Measurements from ENCODE around the gene ARMC6. TPM values are rescaled to one million over a fixed set of nuclear protein-coding genes. Genes with fewer than 3 reads are reported as not detected.

The ARMC6 gene
- total and polyA plus RNA-seq, 2 of the 13 experiments (the other 11 are each of a cell fraction or from before 2014, with no cell fraction given), result 16.2 to 36.8 TPM

DNA sequence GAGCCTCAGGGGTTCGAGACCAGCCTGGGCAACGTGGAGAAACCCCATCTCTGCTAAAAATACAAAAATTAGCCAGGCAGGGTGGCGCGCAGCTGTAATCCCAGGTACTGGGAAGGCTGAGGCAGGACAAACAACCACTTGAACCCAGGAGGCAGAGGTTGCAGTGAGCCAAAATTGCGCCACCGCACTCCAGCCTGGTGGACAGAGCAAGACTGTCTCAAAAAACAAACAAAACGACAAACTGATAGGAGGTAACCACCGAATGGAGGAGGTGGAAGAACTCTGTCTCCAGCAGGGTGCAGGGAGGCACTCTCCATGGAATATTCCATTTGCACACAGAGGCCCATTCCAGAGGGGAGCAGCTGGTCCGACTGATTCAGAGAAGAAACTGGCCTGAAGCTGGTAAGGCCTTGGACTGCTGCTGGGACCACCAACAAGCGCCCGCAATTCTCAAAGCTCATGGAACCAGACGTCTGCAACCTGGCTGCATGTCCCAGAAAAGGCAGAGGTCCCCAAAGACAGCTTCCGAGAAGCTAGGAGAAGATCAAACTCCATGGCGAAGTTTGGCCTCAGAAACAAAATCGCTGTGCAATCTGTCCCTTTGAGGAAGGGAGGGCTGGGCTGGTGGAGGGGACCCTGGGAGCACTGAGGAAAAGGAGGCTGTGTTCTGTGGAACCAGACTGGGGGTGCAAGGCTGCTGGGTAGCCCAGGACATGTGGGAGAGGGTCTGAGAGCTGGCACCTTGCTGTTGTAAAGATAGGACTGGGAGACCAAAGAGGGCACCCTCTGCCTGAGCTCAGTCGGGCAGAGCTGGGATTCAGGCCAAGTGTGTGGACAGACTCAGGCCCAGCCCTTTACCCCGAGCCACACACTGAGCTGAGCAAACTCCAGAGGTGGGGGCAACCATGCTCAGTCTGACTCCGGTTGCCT, 65.6 kb downstream of the ARMC6 start (continued):
- TF ChIP-seq, protein P1, sequence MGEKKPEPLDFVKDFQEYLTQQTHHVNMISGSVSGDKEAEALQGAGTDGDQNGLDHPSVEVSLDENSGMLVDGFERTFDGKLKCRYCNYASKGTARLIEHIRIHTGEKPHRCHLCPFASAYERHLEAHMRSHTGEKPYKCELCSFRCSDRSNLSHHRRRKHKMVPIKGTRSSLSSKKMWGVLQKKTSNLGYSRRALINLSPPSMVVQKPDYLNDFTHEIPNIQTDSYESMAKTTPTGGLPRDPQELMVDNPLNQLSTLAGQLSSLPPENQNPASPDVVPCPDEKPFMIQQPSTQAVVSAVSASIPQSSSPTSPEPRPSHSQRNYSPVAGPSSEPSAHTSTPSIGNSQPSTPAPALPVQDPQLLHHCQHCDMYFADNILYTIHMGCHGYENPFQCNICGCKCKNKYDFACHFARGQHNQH (CRISPR knock-in tag; IDR thresholded peaks at IDR 0.05), result peak; percentile 80
- peak; percentile 43 for TF ChIP-seq ZNF629 (CRISPR knock-in tag; conservative IDR thresholded peaks at IDR 0.05)
- TF ChIP-seq ZFP37 (CRISPR knock-in tag; IDR thresholded peaks at IDR 0.05; ENCODE audit: borderline replicate concordance), result 0 out of 2 replicates have a peak, but pooled peaks have one; percentile 23
- TF ChIP-seq, protein P2, sequence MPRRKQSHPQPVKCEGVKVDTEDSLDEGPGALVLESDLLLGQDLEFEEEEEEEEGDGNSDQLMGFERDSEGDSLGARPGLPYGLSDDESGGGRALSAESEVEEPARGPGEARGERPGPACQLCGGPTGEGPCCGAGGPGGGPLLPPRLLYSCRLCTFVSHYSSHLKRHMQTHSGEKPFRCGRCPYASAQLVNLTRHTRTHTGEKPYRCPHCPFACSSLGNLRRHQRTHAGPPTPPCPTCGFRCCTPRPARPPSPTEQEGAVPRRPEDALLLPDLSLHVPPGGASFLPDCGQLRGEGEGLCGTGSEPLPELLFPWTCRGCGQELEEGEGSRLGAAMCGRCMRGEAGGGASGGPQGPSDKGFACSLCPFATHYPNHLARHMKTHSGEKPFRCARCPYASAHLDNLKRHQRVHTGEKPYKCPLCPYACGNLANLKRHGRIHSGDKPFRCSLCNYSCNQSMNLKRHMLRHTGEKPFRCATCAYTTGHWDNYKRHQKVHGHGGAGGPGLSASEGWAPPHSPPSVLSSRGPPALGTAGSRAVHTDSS (CRISPR knock-in tag; conservative IDR thresholded peaks at IDR 0.05), result no peak
- TF ChIP-seq, protein P3, sequence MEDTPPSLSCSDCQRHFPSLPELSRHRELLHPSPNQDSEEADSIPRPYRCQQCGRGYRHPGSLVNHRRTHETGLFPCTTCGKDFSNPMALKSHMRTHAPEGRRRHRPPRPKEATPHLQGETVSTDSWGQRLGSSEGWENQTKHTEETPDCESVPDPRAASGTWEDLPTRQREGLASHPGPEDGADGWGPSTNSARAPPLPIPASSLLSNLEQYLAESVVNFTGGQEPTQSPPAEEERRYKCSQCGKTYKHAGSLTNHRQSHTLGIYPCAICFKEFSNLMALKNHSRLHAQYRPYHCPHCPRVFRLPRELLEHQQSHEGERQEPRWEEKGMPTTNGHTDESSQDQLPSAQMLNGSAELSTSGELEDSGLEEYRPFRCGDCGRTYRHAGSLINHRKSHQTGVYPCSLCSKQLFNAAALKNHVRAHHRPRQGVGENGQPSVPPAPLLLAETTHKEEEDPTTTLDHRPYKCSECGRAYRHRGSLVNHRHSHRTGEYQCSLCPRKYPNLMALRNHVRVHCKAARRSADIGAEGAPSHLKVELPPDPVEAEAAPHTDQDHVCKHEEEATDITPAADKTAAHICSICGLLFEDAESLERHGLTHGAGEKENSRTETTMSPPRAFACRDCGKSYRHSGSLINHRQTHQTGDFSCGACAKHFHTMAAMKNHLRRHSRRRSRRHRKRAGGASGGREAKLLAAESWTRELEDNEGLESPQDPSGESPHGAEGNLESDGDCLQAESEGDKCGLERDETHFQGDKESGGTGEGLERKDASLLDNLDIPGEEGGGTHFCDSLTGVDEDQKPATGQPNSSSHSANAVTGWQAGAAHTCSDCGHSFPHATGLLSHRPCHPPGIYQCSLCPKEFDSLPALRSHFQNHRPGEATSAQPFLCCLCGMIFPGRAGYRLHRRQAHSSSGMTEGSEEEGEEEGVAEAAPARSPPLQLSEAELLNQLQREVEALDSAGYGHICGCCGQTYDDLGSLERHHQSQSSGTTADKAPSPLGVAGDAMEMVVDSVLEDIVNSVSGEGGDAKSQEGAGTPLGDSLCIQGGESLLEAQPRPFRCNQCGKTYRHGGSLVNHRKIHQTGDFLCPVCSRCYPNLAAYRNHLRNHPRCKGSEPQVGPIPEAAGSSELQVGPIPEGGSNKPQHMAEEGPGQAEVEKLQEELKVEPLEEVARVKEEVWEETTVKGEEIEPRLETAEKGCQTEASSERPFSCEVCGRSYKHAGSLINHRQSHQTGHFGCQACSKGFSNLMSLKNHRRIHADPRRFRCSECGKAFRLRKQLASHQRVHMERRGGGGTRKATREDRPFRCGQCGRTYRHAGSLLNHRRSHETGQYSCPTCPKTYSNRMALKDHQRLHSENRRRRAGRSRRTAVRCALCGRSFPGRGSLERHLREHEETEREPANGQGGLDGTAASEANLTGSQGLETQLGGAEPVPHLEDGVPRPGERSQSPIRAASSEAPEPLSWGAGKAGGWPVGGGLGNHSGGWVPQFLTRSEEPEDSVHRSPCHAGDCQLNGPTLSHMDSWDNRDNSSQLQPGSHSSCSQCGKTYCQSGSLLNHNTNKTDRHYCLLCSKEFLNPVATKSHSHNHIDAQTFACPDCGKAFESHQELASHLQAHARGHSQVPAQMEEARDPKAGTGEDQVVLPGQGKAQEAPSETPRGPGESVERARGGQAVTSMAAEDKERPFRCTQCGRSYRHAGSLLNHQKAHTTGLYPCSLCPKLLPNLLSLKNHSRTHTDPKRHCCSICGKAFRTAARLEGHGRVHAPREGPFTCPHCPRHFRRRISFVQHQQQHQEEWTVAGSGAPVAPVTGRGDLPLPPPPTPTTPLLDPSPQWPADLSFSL (CRISPR knock-in tag; IDR thresholded peaks at IDR 0.05), result no peak
- TF ChIP-seq KMT2A (CRISPR knock-in tag; IDR thresholded peaks at IDR 0.05), result peak; percentile 40; the same call in 1 of the 2 replicates
- no peak for TF ChIP-seq ZNF274 (CRISPR knock-in tag; IDR thresholded peaks at IDR 0.05)
- TF ChIP-seq U2AF2 (IDR thresholded peaks at IDR 0.05; ENCODE audit: low read depth, low read length), result peak; percentile 59; the same call in 1 of the 2 replicates
- no peak for TF ChIP-seq XBP1 (CRISPR knock-in tag; IDR thresholded peaks at IDR 0.05)
- TF ChIP-seq, protein P4, sequence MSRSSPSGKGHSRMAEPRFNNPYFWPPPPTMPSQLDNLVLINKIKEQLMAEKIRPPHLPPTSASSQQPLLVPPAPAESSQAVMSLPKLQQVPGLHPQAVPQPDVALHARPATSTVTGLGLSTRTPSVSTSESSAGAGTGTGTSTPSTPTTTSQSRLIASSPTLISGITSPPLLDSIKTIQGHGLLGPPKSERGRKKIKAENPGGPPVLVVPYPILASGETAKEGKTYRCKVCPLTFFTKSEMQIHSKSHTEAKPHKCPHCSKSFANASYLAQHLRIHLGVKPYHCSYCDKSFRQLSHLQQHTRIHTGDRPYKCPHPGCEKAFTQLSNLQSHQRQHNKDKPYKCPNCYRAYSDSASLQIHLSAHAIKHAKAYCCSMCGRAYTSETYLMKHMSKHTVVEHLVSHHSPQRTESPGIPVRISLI (CRISPR knock-in tag; IDR thresholded peaks at IDR 0.05; ENCODE audit: borderline replicate concordance), result peak; percentile 58; the same call in 1 of the 2 replicates
- no peak for TF ChIP-seq NR1H2 (CRISPR knock-in tag; IDR thresholded peaks at IDR 0.05; ENCODE audit: borderline replicate concordance, low read depth)
- TF ChIP-seq ZNF101 (CRISPR knock-in tag; IDR thresholded peaks at IDR 0.05; ENCODE audit: borderline replicate concordance, low read depth), result no peak
- no peak for TF ChIP-seq STAT5B (CRISPR knock-in tag; IDR thresholded peaks at IDR 0.05)
- no peak for TF ChIP-seq HMGA1 (CRISPR knock-in tag; conservative IDR thresholded peaks at IDR 0.05)
- TF ChIP-seq, protein P5, sequence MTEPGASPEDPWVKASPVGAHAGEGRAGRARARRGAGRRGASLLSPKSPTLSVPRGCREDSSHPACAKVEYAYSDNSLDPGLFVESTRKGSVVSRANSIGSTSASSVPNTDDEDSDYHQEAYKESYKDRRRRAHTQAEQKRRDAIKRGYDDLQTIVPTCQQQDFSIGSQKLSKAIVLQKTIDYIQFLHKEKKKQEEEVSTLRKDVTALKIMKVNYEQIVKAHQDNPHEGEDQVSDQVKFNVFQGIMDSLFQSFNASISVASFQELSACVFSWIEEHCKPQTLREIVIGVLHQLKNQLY (CRISPR knock-in tag; IDR thresholded peaks at IDR 0.05), result peak; percentile 76
- peak; percentile 72 for TF ChIP-seq SAP130 (CRISPR knock-in tag; IDR thresholded peaks at IDR 0.05; ENCODE audit: low read depth)
- TF ChIP-seq ZKSCAN5 (CRISPR knock-in tag; IDR thresholded peaks at IDR 0.05), result no peak
- no peak; the same call in 1 of the 2 replicates for TF ChIP-seq HOXA5 (CRISPR knock-in tag; IDR thresholded peaks at IDR 0.05)

All from HepG2 (cell line).